OCI-LY3 (cell line): ENCODE measurements around the gene HOXC9.

Experiments
- CTCF ChIP-seq: fragments of 200-600, 300-600 bp; sonication (generic); IDR thresholded peaks from 2 replicates; pipeline ENCODE4 v1.5.1; 2014; ENCODE audit warnings: antibody characterized with exemption, low read length, low read depth
- EZH2phosphoT487 ChIP-seq: fragments of 200-600 bp; shearing (Covaris generic); IDR thresholded peaks from 2 replicates; pipeline ENCODE4 v1.6.1; 2018; ENCODE audit warnings: antibody characterized with exemption, mixed run types, low read depth

- TF ChIP-seq CTCF: no peak
- TF ChIP-seq EZH2phosphoT487: no peak
Observed at GRCh38 chr12:54018468-54018984, 18.6 kb downstream of the HOXC9 start.
